CD4-positive, alpha-beta T cell (primary cell): ENCODE results near the gene EXOC6. TPM values are rescaled to one million over a fixed set of nuclear protein-coding genes. Genes with fewer than 3 reads are reported as not detected.
A peak's percentile ranks its signal among the peaks of the same experiment; 100 is the strongest.

Source experiments
- ATAC-seq: fragments of 200-7000 bp; cut with Tn5 transposase; one replicate; pipeline ENCODE4 v1.10.0; 2022; ENCODE audit warnings: mild to moderate bottlenecking; ENCODE audit not compliant: poor library complexity
- CTCF ChIA-PET: fragments of 350-600 bp; sonication (Branson Sonifier 250); formaldehyde crosslinking; loops from one replicate; lab custom pipeline; 2021; ENCODE audit warnings: antibody characterized with exemption, inconsistent platforms; lab: Charles Lee
- POLR2A ChIA-PET: fragments of 350-600 bp; sonication (Branson Sonifier 250); formaldehyde crosslinking; loops from one replicate; lab custom pipeline; 2021; ENCODE audit warnings: antibody characterized with exemption, inconsistent platforms; lab: Charles Lee
- DNase-seq, 14 experiments: peaks; one replicate each; pipeline ENCODE4 v3.0.0-alpha.2; 2013 to 2020; ENCODE audit warnings: mixed read lengths in 2 of 14
- H3K27ac ChIP-seq, 2 donors: one replicate each; pipeline versions ENCODE4 v1.5.1 to v1.7.0; 2013; ENCODE audit warnings: low read length in 2 of 2, low read depth in 1 of 2, mild to moderate bottlenecking in 1 of 2
- H3K27me3 ChIP-seq, 2 experiments: 1 replicate in 1 of 2; 2 replicates in 1 of 2; pipeline versions ENCODE4 v1.6.1 to v1.7.0; 2013; ENCODE audit warnings: low read length in 2 of 2, control low read depth in 1 of 2, mild to moderate bottlenecking in 1 of 2, moderate library complexity in 1 of 2; ENCODE audit not compliant: insufficient read depth in 2 of 2, control insufficient read depth in 1 of 2
- H3K36me3 ChIP-seq: one replicate; pipeline ENCODE4 v1.6.1; 2013; ENCODE audit warnings: low read length, control low read depth; ENCODE audit not compliant: insufficient read depth
- H3K4me1 ChIP-seq: one replicate; pipeline ENCODE4 v1.6.1; 2013; ENCODE audit warnings: low read length, control low read depth; ENCODE audit not compliant: insufficient read depth
- H3K4me3 ChIP-seq: one replicate; pipeline ENCODE4 v1.5.1; 2013; ENCODE audit warnings: mild to moderate bottlenecking, low read length, moderate library complexity
- H3K9me3 ChIP-seq, 2 experiments: 1 replicate in 1 of 2; 2 replicates in 1 of 2; pipeline versions ENCODE4 v1.6.1 to v1.7.0; 2013; ENCODE audit warnings: low read length in 2 of 2, mild to moderate bottlenecking in 2 of 2, control low read depth in 1 of 2, moderate library complexity in 1 of 2; ENCODE audit not compliant: control insufficient read depth in 1 of 2, insufficient read depth in 1 of 2
- H3K27ac Mint-ChIP-seq: one replicate; pipeline ENCODE4 v1.8.0; 2020; ENCODE audit warnings: mixed read lengths
- H3K27me3 Mint-ChIP-seq: one replicate; pipeline ENCODE4 v1.8.0; 2021; ENCODE audit warnings: mixed read lengths
- H3K36me3 Mint-ChIP-seq: one replicate; pipeline ENCODE4 v1.8.0; 2021; ENCODE audit warnings: low read depth, mixed read lengths
- H3K4me1 Mint-ChIP-seq: one replicate; pipeline ENCODE4 v1.8.0; 2021; ENCODE audit warnings: low read depth, mixed read lengths
- H3K4me3 Mint-ChIP-seq: one replicate; pipeline ENCODE4 v1.8.0; 2020; ENCODE audit warnings: mild to moderate bottlenecking, mixed read lengths
- H3K9me3 Mint-ChIP-seq: one replicate; pipeline ENCODE4 v1.8.0; 2020; ENCODE audit warnings: mixed read lengths
- intact Hi-C, 2 experiments: fragments of 100-400 bp; cut with DNase I in 1 of 2; cut with micrococcal nuclease in 1 of 2; formaldehyde crosslinking; loops; one replicate each; pipeline versions ENCODE4 v1.15.1 to v1.9.0; 2023 to 2025; cut with DNase I, micrococcal nuclease
- total RNA-seq, 174 experiments: library from RNA in 2 of 174; stranded (reverse) in 2 of 174; gene quantifications; one replicate each; pipeline ENCODE4 v1.2.3 and lab custom pipeline; 2021 to 2026
- TF ChIP-seq, protein P1 (sequence below): fragments of 200-600 bp; IDR thresholded peaks from one replicate; pipeline ENCODE4 v1.8.0; 2022; ENCODE audit warnings: antibody characterized with exemption, mild to moderate bottlenecking

EXOC6 gene
- total RNA-seq, 2 experiments from 2014 or later, result 6.6 to 7.4 TPM

GRCh38 chr10:93039721-93040120, 191.4 kb downstream of the EXOC6 start:
- DNase-seq (peak in 2 of 14 experiments; percentile 3 to 11), ATAC-seq (no peak)
- Histone ChIP-seq H3K4me1 (no peaks in the 10 kb centered on the region), H3K27ac (no peak overlapping the region), H3K27me3 (no peaks in the 10 kb centered on the region), H3K4me3 (no peak overlapping the region), H3K36me3 (no peaks in the 10 kb centered on the region), H3K9me3 (no peaks in the 10 kb centered on the region)
- POLR2A ChIA-PET, result no interaction called here
- CTCF ChIA-PET, result no interaction called here
- Mint-ChIP-seq H3K4me3 (no peak overlapping the region), H3K4me1 (no peaks in the 10 kb centered on the region), H3K27me3 (no peaks in the 10 kb centered on the region), H3K36me3 (peaks cover 14% of the 10 kb centered on the region), H3K27ac (no peak overlapping the region), H3K9me3 (no peaks in the 10 kb centered on the region)
- TF ChIP-seq, protein P1, sequence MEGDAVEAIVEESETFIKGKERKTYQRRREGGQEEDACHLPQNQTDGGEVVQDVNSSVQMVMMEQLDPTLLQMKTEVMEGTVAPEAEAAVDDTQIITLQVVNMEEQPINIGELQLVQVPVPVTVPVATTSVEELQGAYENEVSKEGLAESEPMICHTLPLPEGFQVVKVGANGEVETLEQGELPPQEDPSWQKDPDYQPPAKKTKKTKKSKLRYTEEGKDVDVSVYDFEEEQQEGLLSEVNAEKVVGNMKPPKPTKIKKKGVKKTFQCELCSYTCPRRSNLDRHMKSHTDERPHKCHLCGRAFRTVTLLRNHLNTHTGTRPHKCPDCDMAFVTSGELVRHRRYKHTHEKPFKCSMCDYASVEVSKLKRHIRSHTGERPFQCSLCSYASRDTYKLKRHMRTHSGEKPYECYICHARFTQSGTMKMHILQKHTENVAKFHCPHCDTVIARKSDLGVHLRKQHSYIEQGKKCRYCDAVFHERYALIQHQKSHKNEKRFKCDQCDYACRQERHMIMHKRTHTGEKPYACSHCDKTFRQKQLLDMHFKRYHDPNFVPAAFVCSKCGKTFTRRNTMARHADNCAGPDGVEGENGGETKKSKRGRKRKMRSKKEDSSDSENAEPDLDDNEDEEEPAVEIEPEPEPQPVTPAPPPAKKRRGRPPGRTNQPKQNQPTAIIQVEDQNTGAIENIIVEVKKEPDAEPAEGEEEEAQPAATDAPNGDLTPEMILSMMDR, result no peak
- intact Hi-C loops, result loop anchor here in 1 of 2 experiments (10.0 kb wide), 1 partner anchor 65 kb away; no protein-coding TSS in a partner anchor

- ChIA-PET CTCF (no interaction called here), POLR2A (no interaction called here)
- Histone ChIP-seq H3K27ac (no peak overlapping the region), H3K4me3 (no peak overlapping the region), H3K4me1 (no peaks in the 10 kb centered on the region), H3K9me3 (no peaks in the 10 kb centered on the region), H3K27me3 (peaks cover 0 to 3% of the 10 kb centered on the region in 2 experiments), H3K36me3 (no peaks in the 10 kb centered on the region)
- no peaks in the 10 kb centered on the region for H3K4me1 Mint-ChIP-seq
- peaks cover 13% of the 10 kb centered on the region for H3K27me3 Mint-ChIP-seq
- H3K36me3 Mint-ChIP-seq, result peaks cover 34% of the 10 kb centered on the region
- ATAC-seq, result no peak
- TF ChIP-seq, protein P1, result no peak
- DNase-seq, result no peak
- no peak overlapping the region for H3K27ac Mint-ChIP-seq
- intact Hi-C loops, result no loop called here
- H3K9me3 Mint-ChIP-seq, result no peaks in the 10 kb centered on the region
- no peak overlapping the region for H3K4me3 Mint-ChIP-seq
Observed at GRCh38 chr10:93054486-93054885, 206.2 kb downstream of the EXOC6 start.

DNA sequence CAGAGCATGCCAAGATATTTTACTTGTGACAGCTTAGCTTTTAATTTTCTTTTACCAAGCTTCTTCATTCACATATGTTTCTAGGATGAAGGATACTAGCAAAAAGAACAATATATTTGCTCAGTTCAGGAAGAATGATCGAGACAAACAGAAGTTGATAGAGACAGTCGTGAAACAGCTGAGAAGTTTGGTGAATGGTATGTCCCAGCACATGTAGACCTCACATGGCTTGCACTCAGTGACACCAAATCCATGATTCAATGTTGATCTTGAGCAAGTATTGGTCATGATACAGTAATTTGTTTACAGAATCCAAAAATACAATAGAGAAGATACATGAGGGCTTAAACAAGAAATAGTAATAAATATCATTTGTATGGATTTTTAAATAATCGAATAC, 209.8 kb downstream of the EXOC6 start:
- H3K9me3 Mint-ChIP-seq, result no peaks in the 10 kb centered on the region
- no peak overlapping the region for H3K27ac Mint-ChIP-seq
- H3K36me3 Mint-ChIP-seq, result peaks cover 34% of the 10 kb centered on the region
- ChIA-PET CTCF (no interaction called here), POLR2A (no interaction called here)
- H3K27ac ChIP-seq, result no peak overlapping the region
- peaks cover 23% of the 10 kb centered on the region for H3K4me1 ChIP-seq
- H3K4me1 Mint-ChIP-seq, result peaks cover 11% of the 10 kb centered on the region
- intact Hi-C loops, result no loop called here
- DNase-seq (no peak), ATAC-seq (no peak)
- TF ChIP-seq, protein P1, result no peak
- peaks cover 24% of the 10 kb centered on the region for H3K27me3 Mint-ChIP-seq
- H3K4me3 ChIP-seq, result no peak overlapping the region
- H3K4me3 Mint-ChIP-seq, result no peak overlapping the region
- H3K36me3 ChIP-seq, result peaks cover 3% of the 10 kb centered on the region
- peaks cover 0 to 6% of the 10 kb centered on the region in 2 experiments for H3K9me3 ChIP-seq
- peaks cover 3 to 13% of the 10 kb centered on the region in 2 experiments for H3K27me3 ChIP-seq
